A549 treated with AZD2906 at 1 μM for 4 hours (cell line): Measurements from ENCODE around the gene SLC25A53. TPM values are rescaled to one million over a fixed set of nuclear protein-coding genes. Genes with fewer than 3 reads are reported as not detected.

Experiments used
- total RNA-seq: library from RNA; stranded (reverse); fragments of 200-300 nt; extraction: Qiagen RNA extraction; gene quantifications from 5 replicates; pipeline ENCODE4 v1.2.3, GENCODE V29; 2022

Gene SLC25A53
- 3.2 to 4.2 TPM (median 3.4 TPM) in 5 replicates for total RNA-seq

DNA sequence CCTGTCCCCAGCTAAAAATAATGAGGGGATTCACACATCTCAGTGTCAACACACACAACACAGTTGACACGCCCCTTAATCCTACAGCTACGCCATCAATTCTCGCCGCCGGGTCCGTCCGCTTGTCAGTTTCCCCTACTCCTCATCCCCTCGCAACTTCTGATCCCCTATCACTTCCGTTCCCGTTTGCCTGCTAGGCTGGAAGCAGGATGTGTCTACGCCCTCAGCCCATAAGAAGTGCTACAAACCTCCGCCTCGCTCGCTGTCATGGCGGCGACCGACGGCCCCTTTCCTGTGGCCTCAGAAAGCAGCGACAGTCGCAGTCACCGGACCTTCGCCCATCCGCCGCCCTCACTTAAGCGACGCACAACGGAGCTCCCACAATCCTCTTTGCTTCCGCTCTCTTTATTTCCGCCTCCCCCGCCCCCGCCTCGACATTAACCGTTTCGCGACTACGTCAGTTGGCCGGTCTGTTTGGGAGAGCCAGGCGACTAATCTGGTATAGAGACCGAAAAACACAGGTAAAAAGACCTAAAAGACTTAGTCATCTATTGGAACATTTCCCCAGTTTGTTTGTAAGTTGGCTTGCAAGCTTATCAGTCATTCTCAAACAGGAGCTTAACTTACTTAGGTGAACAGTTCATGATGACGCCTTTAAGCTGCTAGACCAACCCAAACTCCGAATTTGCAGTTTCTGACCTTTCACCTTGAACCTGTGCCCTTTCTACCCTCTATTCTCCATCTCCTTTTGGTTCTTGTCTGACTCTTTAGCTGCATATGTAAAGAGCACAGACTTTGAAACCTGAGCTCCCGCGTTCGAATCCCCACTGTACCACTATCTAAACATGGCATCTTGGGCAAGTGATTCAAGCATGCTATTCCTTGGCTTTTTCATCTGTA, at the start of gene SLC25A53:
Gene SLC25A53 (minus strand): TSS at position 380 of the 900 bp plus-strand sequence. CDS start 51,752 bp downstream, outside the sequence.

GRCh38 chrX:104165894-104166734, 9.3 kb upstream of the SLC25A53 start, which contains the start of gene FAM199X:
TSS of gene FAM199X (plus strand) at chrX:104166453. CDS start at chrX:104166786, 333 bp downstream.

DNA sequence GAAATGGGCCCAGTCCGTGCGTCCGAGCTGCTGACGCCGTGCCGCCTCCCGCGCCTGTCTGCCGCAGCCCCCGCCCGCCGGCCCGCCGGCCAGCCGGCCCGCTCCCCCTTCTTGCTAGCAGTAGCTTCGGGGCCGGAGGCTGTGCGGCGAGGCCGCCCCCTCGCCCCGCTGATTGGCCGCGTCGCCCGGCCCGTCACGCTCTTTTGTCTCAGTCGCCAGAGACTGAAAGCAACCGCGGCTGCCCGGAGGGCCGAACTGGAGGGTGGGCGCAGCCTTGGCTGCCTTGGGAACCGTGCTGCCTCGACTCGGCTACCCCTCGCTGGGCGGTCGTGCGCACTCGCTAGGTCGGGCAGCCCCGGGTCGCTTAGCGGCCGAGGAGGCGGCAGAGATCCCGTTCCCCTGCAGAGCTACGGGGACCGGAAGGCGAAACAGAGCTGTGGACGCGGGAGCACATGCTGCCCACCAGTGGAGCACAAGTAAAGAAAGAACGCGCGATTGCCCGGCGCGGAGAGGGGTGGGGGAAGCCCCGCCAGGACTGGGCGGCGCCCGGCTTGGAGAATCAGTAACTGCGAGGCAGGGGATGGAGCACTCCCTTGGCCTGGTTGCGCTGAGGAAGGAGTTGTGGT, 44.4 kb downstream of the SLC25A53 start, which contains the start of gene ZCCHC18:
Gene ZCCHC18 (plus strand): TSS at position 198 of the 626 bp plus-strand sequence. CDS start 1,589 bp downstream, outside the sequence.

DNA sequence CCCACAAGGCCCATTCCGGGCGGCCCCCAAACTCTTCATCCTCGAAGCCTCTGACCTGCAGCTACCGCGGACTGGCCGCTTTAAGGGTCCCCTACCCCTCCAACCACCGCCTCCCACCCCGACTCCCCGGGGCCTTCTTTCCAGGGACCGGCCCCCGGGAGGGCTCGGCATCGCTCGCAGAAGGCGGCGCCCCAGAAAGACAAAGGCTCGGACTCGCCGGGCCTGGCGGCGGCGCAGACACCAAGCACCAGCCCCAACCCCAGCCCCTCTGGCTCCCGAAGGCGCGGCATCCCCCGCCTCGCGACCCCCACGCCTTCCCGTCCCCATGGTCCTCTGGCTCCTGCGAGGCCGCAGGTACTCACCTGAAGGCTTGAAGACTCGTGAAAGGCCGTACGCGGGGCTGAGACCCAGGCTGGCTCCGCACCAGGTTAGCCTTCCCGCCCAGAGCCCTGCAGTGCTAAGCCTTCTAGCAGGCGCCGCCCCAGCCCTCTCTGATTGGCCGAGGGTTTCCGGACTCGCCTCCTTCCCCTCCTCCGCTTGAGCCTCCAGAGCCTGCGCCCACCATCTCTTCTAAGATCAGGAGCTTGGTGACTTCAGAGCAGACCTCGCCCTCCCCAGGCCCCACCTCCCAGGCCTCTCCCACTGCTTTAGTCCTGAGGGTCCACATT, 80.9 kb downstream of the SLC25A53 start, which contains the start of gene TMSB15C:
Gene TMSB15C (minus strand): TSS at position 459 of the 668 bp plus-strand sequence.

Other genes with a start within 250 kb of the SLC25A53 start
- 5.0 to 7.5 TPM (median 5.9 TPM) in 5 replicates for gene TMSB15B, start 194.4 kb downstream of the SLC25A53 start, total RNA-seq
- not detected in 5 replicates for gene H2BW1, start 143.3 kb downstream of the SLC25A53 start, total RNA-seq
- gene H2BW2, start 117.1 kb downstream of the SLC25A53 start, total RNA-seq = not detected in 5 replicates
- gene TMSB15C, start 80.8 kb downstream of the SLC25A53 start, total RNA-seq = 0.07 to 0.13 TPM (median 0.11 TPM) in 4 of 5 replicates, not detected in the other
- gene ZCCHC18, start 44.5 kb downstream of the SLC25A53 start, total RNA-seq = 0.02 to 0.24 TPM (median 0.09 TPM) in 4 of 5 replicates, not detected in the other
- gene FAM199X, start 9.4 kb upstream of the SLC25A53 start, total RNA-seq = 14.8 to 20.7 TPM (median 19.4 TPM) in 5 replicates
- 0.05 to 0.15 TPM (median 0.09 TPM) in 3 of 5 replicates, not detected in the others for gene ESX1, start 97.9 kb upstream of the SLC25A53 start, total RNA-seq